ENCODE data around the gene PLCB1. TPM values are rescaled to one million over a fixed set of nuclear protein-coding genes. Genes with fewer than 3 reads are reported as not detected.
A peak's percentile ranks its signal among the peaks of the same experiment; 100 is the strongest.

PLCB1 gene
- total RNA-seq, 1 donor from 2014 or later: 37.4 TPM

DNA sequence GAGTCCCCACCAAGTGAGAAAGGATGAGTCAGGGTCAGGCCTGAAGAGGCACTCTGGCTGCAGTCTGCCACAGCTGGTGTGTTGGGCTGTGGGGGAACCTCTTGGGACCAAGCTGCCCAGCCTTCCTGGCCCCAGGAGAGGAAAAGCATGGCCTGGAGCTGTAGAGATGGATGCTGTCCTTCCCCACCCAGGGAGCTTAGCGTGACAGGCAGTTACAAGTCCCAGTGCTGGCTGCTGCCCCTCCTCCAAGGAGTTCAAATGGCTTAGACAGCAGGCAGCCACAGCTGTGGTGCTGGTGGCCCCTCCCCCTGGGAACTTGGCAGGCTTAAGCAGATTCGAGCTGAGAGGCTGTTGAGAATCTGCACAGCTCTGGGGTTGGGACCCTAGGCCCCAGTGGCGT is 253.2 kb downstream of the PLCB1 start:
- Mint-ChIP-seq H3K27ac (ENCODE audit: unreplicated experiment) (peak overlapping the region; percentile 23), H3K27me3 (ENCODE audit: unreplicated experiment) (peaks cover 3% of the 10 kb centered on the region), H3K36me3 (ENCODE audit: unreplicated experiment) (peaks cover 22% of the 10 kb centered on the region), H3K9me3 (ENCODE audit: unreplicated experiment) (peaks cover 10% of the 10 kb centered on the region), H3K4me1 (ENCODE audit: low read depth, unreplicated experiment) (peaks cover 29% of the 10 kb centered on the region), H3K4me3 (ENCODE audit: unreplicated experiment) (no peak overlapping the region)
- peak; percentile 58 for DNase-seq
- TF ChIP-seq, protein P1, sequence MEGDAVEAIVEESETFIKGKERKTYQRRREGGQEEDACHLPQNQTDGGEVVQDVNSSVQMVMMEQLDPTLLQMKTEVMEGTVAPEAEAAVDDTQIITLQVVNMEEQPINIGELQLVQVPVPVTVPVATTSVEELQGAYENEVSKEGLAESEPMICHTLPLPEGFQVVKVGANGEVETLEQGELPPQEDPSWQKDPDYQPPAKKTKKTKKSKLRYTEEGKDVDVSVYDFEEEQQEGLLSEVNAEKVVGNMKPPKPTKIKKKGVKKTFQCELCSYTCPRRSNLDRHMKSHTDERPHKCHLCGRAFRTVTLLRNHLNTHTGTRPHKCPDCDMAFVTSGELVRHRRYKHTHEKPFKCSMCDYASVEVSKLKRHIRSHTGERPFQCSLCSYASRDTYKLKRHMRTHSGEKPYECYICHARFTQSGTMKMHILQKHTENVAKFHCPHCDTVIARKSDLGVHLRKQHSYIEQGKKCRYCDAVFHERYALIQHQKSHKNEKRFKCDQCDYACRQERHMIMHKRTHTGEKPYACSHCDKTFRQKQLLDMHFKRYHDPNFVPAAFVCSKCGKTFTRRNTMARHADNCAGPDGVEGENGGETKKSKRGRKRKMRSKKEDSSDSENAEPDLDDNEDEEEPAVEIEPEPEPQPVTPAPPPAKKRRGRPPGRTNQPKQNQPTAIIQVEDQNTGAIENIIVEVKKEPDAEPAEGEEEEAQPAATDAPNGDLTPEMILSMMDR (IDR thresholded peaks at IDR 0.05; ENCODE audit: partially characterized antibody, unreplicated experiment): no peak

DNA sequence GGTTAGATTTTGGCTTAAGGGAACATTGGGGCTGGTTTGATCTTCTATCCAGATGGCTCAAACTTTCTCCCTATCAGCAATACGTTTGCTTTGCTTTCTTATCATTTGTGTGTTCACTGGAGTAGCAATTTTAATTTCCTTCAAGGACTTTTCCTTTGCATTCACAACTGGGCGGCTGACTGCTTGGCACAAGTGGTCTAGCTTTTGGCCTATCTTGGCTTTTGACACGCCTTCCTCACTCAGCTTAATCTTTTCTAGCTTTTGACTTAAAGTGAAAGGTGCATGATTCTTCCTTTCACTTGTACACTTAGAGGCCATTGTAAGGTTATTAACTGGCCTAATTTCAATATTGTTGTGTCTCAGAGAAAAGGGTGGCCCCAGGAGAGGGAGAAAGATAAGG is 254.9 kb downstream of the PLCB1 start:
- Mint-ChIP-seq H3K4me3 (ENCODE audit: unreplicated experiment) (no peak overlapping the region), H3K27ac (ENCODE audit: unreplicated experiment) (no peak overlapping the region)
- TF ChIP-seq, protein P1 (IDR thresholded peaks at IDR 0.05; ENCODE audit: partially characterized antibody, unreplicated experiment): no peak

DNA sequence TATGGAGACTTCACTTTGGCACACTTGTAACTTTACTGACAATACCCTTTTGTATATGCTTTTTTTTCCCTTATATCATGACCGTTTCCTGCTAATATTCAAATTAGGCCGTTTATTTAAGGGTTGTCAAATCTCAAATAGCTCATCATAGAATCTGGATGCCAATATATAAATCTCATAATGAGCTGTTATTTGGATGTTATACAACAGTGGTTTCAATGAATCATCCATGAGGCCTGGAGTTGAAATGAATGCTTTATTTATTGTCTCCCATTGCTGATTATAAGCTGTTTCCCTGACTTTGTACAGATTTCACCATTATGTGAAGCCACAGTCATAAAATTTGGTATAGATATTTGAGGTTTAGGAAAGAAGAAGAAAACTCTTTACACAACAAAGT is 256.1 kb downstream of the PLCB1 start:
- H3K27me3 Mint-ChIP-seq (ENCODE audit: unreplicated experiment): peaks cover 3% of the 10 kb centered on the region
- peaks cover 29% of the 10 kb centered on the region for H3K4me1 Mint-ChIP-seq (ENCODE audit: low read depth, unreplicated experiment)
- H3K36me3 Mint-ChIP-seq (ENCODE audit: unreplicated experiment): peaks cover 14% of the 10 kb centered on the region
- no peak overlapping the region for H3K27ac Mint-ChIP-seq (ENCODE audit: unreplicated experiment)
- H3K9me3 Mint-ChIP-seq (ENCODE audit: unreplicated experiment): peaks cover 5% of the 10 kb centered on the region
- TF ChIP-seq, protein P1 (IDR thresholded peaks at IDR 0.05; ENCODE audit: partially characterized antibody, unreplicated experiment): no peak
- no peak overlapping the region for H3K4me3 Mint-ChIP-seq (ENCODE audit: unreplicated experiment)
- DNase-seq: no peak

More for the DNA sequence above, 254.9 kb downstream of the PLCB1 start:
- H3K4me1 Mint-ChIP-seq (ENCODE audit: low read depth, unreplicated experiment): peaks cover 29% of the 10 kb centered on the region
- no peak for DNase-seq
- peaks cover 3% of the 10 kb centered on the region for H3K27me3 Mint-ChIP-seq (ENCODE audit: unreplicated experiment)
- H3K36me3 Mint-ChIP-seq (ENCODE audit: unreplicated experiment): peaks cover 18% of the 10 kb centered on the region
- H3K9me3 Mint-ChIP-seq (ENCODE audit: unreplicated experiment): peaks cover 5% of the 10 kb centered on the region

- TF ChIP-seq, protein P1 (IDR thresholded peaks at IDR 0.05; ENCODE audit: partially characterized antibody, unreplicated experiment): no peak
- Mint-ChIP-seq H3K36me3 (ENCODE audit: unreplicated experiment) (peaks cover 10% of the 10 kb centered on the region), H3K27ac (ENCODE audit: unreplicated experiment) (no peak overlapping the region)
Observed at GRCh38 chr20:8388707-8389106, 256.6 kb downstream of the PLCB1 start.

GRCh38 chr20:8389381-8390036 is 257.4 kb downstream of the PLCB1 start:
- peaks cover 2% of the 10 kb centered on the region for H3K36me3 Mint-ChIP-seq (ENCODE audit: unreplicated experiment)
- DNase-seq: no peak
- H3K27me3 Mint-ChIP-seq (ENCODE audit: unreplicated experiment): peaks cover 3% of the 10 kb centered on the region
- TF ChIP-seq, protein P1 (IDR thresholded peaks at IDR 0.05; ENCODE audit: partially characterized antibody, unreplicated experiment): peak; percentile 91
- peaks cover 3% of the 10 kb centered on the region for H3K9me3 Mint-ChIP-seq (ENCODE audit: unreplicated experiment)
- H3K4me3 Mint-ChIP-seq (ENCODE audit: unreplicated experiment): no peak overlapping the region
- peaks cover 27% of the 10 kb centered on the region for H3K4me1 Mint-ChIP-seq (ENCODE audit: low read depth, unreplicated experiment)
- H3K27ac Mint-ChIP-seq (ENCODE audit: unreplicated experiment): no peak overlapping the region

More at GRCh38 chr20:8388707-8389106, 256.6 kb downstream of the PLCB1 start:
- Mint-ChIP-seq H3K27me3 (ENCODE audit: unreplicated experiment) (peaks cover 3% of the 10 kb centered on the region), H3K9me3 (ENCODE audit: unreplicated experiment) (peaks cover 3% of the 10 kb centered on the region), H3K4me1 (ENCODE audit: low read depth, unreplicated experiment) (peaks cover 29% of the 10 kb centered on the region), H3K4me3 (ENCODE audit: unreplicated experiment) (no peak overlapping the region)
- DNase-seq: no peak
